Left ventricle myocardium inferior (tissue), 1 donor: ENCODE data around the gene PKP1. TPM values are rescaled to one million over a fixed set of nuclear protein-coding genes. Genes with fewer than 3 reads are reported as not detected.

Experiments used
- DNase-seq: peaks from one replicate; pipeline ENCODE4 v3.0.0-alpha.2; 2020
- H3K27ac ChIP-seq: fragments of 200-600 bp; replicated peaks from 2 replicates; pipeline ENCODE4 v1.8.0; 2021
- H3K27me3 ChIP-seq: fragments of 200-600 bp; 2 replicates; pipeline ENCODE4 v1.8.0; 2021; ENCODE audit warnings: low read depth
- H3K36me3 ChIP-seq: fragments of 200-600 bp; 2 replicates; pipeline ENCODE4 v1.8.0; 2021
- H3K4me1 ChIP-seq: fragments of 200-600 bp; 2 replicates; pipeline ENCODE4 v1.8.0; 2021
- H3K4me3 ChIP-seq: fragments of 200-600 bp; 2 replicates; pipeline ENCODE4 v1.8.0; 2021; ENCODE audit warnings: mild to moderate bottlenecking, moderate library complexity
- H3K9me3 ChIP-seq: fragments of 200-600 bp; replicated peaks from 2 replicates; pipeline ENCODE4 v1.8.0; 2021
- CTCF ChIP-seq: fragments of 200-600 bp; IDR thresholded peaks from 2 replicates; pipeline ENCODE4 v1.8.0; 2021; ENCODE audit warnings: antibody characterized with exemption, mild to moderate bottlenecking, borderline replicate concordance
- intact Hi-C: fragments of 100-400 bp; cut with micrococcal nuclease; formaldehyde crosslinking; loops from one replicate; pipeline ENCODE4 v1.11.0; 2022
- total RNA-seq: library from RNA; stranded (reverse); fragmentation: NEBNext Ultra II Directional; extraction: Animal tissue kit (Norgen Biotek cat#: 25700); gene quantifications from one replicate; pipeline ENCODE4 v1.2.1, GENCODE V29; 2021
- donor health status: DM: no; HTN: yes; CAD: no; lungs with severe emphysema.

The PKP1 gene
- total RNA-seq, 1 donor from 2014 or later, result 0.38 TPM

GRCh38 chr1:201369209-201369608 lies 85.9 kb downstream of the PKP1 start:
- Histone ChIP-seq H3K4me3 (peak overlapping the region; percentile 74), H3K36me3 (peaks cover 82% of the 10 kb centered on the region), H3K27ac (peak overlapping the region; percentile 97), H3K27me3 (no peaks in the 10 kb centered on the region), H3K4me1 (peaks cover 43% of the 10 kb centered on the region), H3K9me3 (no peaks in the 10 kb centered on the region)
- TF ChIP-seq CTCF, result no peak
- intact Hi-C loops, result no loop called here
- no peak for DNase-seq

- H3K27me3 ChIP-seq, result peaks cover 7% of the 10 kb centered on the region
- peak overlapping the region; percentile 74 for H3K4me3 ChIP-seq
- no peaks in the 10 kb centered on the region for H3K9me3 ChIP-seq
- DNase-seq, result no peak
- H3K36me3 ChIP-seq, result peaks cover 83% of the 10 kb centered on the region
- intact Hi-C loops, result no loop called here
- peak overlapping the region; percentile 97 for H3K27ac ChIP-seq
- no peak for TF ChIP-seq CTCF
- peaks cover 32% of the 10 kb centered on the region for H3K4me1 ChIP-seq
Observed at GRCh38 chr1:201370500-201370899, 87.2 kb downstream of the PKP1 start.

DNA sequence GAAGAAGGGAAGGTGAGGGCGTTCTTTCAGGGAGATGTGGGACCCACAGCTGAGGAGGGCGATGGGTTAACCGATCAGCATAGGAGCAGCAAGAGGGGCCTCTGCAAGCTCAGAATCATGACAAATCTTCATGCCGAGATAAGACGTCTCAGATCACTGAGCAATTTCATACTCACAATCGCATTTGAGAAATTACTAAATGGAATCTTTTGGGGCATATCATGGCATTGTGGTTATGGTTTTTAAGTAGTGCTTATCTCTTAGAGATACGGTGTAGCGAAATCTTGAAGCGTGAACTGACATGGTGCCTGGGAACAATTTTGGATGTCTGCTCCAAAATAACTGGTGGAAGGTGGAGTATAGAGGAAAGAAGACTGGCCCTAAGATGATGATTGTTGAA lies 88.0 kb downstream of the PKP1 start:
- no peak for DNase-seq
- no peak for TF ChIP-seq CTCF
- intact Hi-C loops, result no loop called here

GRCh38 chr1:201371792-201372191 lies 88.5 kb downstream of the PKP1 start:
- no peak for DNase-seq
- H3K9me3 ChIP-seq, result no peaks in the 10 kb centered on the region
- no peak for TF ChIP-seq CTCF
- peak overlapping the region; percentile 97 for H3K27ac ChIP-seq
- peaks cover 81% of the 10 kb centered on the region for H3K36me3 ChIP-seq
- peaks cover 41% of the 10 kb centered on the region for H3K4me1 ChIP-seq
- peaks cover 7% of the 10 kb centered on the region for H3K27me3 ChIP-seq
- peak overlapping the region; percentile 74 for H3K4me3 ChIP-seq
- intact Hi-C loops, result no loop called here

More for the DNA sequence above, 88.0 kb downstream of the PKP1 start:
- Histone ChIP-seq H3K4me3 (peak overlapping the region; percentile 74), H3K4me1 (peaks cover 35% of the 10 kb centered on the region), H3K36me3 (peaks cover 83% of the 10 kb centered on the region), H3K27me3 (peaks cover 7% of the 10 kb centered on the region), H3K9me3 (no peaks in the 10 kb centered on the region), H3K27ac (peak overlapping the region; percentile 97)

DNA sequence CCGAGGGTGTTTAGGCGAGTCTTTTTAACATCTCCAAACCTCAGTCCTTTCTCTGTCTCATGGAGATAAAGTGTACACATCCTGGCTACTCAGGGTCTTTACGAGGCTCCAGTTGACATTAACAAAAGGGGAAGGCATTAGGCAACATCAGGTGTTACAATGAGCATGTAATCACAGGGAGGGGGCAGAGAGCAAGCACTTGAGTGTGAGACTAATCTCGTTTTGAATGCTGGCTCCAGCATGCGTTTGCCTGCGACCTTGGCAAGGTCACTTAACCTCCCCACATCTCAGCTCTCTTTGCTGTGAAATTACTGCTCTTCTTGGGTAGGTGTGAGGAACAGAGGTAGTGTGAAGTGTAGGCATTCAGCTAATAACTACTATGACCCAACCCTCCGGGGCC lies 91.1 kb downstream of the PKP1 start:
- intact Hi-C loops, result no loop called here
- Histone ChIP-seq H3K27ac (peak overlapping the region; percentile 97), H3K4me3 (peak overlapping the region; percentile 74), H3K4me1 (peaks cover 37% of the 10 kb centered on the region), H3K27me3 (peaks cover 11% of the 10 kb centered on the region), H3K9me3 (no peaks in the 10 kb centered on the region), H3K36me3 (peaks cover 62% of the 10 kb centered on the region)
- DNase-seq, result no peak
- no peak for TF ChIP-seq CTCF
